ENCODE results near the gene CHD6.

CHD6 gene

GRCh38 chr20:41480054-41480770, 138.0 kb downstream of the CHD6 start:
- Histone ChIP-seq H3K27ac (ENCODE audit: low read depth, low read length) (no peak overlapping the region), H3K4me1 (ENCODE audit: control insufficient read depth, insufficient read depth, low read length, unreplicated experiment) (peaks cover 36% of the 10 kb centered on the region), H3K79me2 (ENCODE audit: control insufficient read depth, insufficient read depth, low read length, unreplicated experiment) (no peaks in the 10 kb centered on the region), H3K27me3 (ENCODE audit: insufficient read depth, low read length) (no peaks in the 10 kb centered on the region), H3K4me3 (ENCODE audit: low read depth, low read length) (no peak overlapping the region), H2AFZ (ENCODE audit: low read length, unreplicated experiment) (no peak overlapping the region), H3K36me3 (ENCODE audit: insufficient read depth, low read length) (no peaks in the 10 kb centered on the region; the same call in 1 of the 2 replicates)

GRCh38 chr20:41479113-41479512, 139.1 kb downstream of the CHD6 start:
- Histone ChIP-seq H3K79me2 (ENCODE audit: control insufficient read depth, insufficient read depth, low read length, unreplicated experiment) (no peaks in the 10 kb centered on the region), H3K4me1 (ENCODE audit: control insufficient read depth, insufficient read depth, low read length, unreplicated experiment) (peaks cover 35% of the 10 kb centered on the region), H3K4me3 (ENCODE audit: low read depth, low read length) (no peak overlapping the region), H3K36me3 (ENCODE audit: insufficient read depth, low read length) (no peaks in the 10 kb centered on the region; the same call in 1 of the 2 replicates), H2AFZ (ENCODE audit: low read length, unreplicated experiment) (no peak overlapping the region), H3K27ac (ENCODE audit: low read depth, low read length) (no peak overlapping the region), H3K27me3 (ENCODE audit: insufficient read depth, low read length) (no peaks in the 10 kb centered on the region)

- Histone ChIP-seq H3K4me1 (ENCODE audit: control insufficient read depth, insufficient read depth, low read length, unreplicated experiment) (peaks cover 24% of the 10 kb centered on the region), H3K79me2 (ENCODE audit: control insufficient read depth, insufficient read depth, low read length, unreplicated experiment) (no peaks in the 10 kb centered on the region), H3K36me3 (ENCODE audit: insufficient read depth, low read length) (no peaks in the 10 kb centered on the region; the same call in 1 of the 2 replicates), H2AFZ (ENCODE audit: low read length, unreplicated experiment) (no peak overlapping the region), H3K27ac (ENCODE audit: low read depth, low read length) (no peak overlapping the region), H3K4me3 (ENCODE audit: low read depth, low read length) (no peak overlapping the region), H3K27me3 (ENCODE audit: insufficient read depth, low read length) (no peaks in the 10 kb centered on the region)
Observed at GRCh38 chr20:41478026-41478425, 140.2 kb downstream of the CHD6 start.

- H3K79me2 ChIP-seq (ENCODE audit: control insufficient read depth, insufficient read depth, low read length, unreplicated experiment), result no peaks in the 10 kb centered on the region
- H3K4me3 ChIP-seq (ENCODE audit: low read depth, low read length), result no peak overlapping the region
- no peaks in the 10 kb centered on the region for H3K27me3 ChIP-seq (ENCODE audit: insufficient read depth, low read length)
- no peaks in the 10 kb centered on the region; the same call in 1 of the 2 replicates for H3K36me3 ChIP-seq (ENCODE audit: insufficient read depth, low read length)
- H2AFZ ChIP-seq (ENCODE audit: low read length, unreplicated experiment), result no peak overlapping the region
- H3K4me1 ChIP-seq (ENCODE audit: control insufficient read depth, insufficient read depth, low read length, unreplicated experiment), result peaks cover 12% of the 10 kb centered on the region
- H3K27ac ChIP-seq (ENCODE audit: low read depth, low read length), result no peak overlapping the region
Observed at GRCh38 chr20:41476446-41476845, 141.7 kb downstream of the CHD6 start.

- Histone ChIP-seq H3K27ac (ENCODE audit: low read depth, low read length) (no peak overlapping the region), H2AFZ (ENCODE audit: low read length, unreplicated experiment) (no peak overlapping the region), H3K4me1 (ENCODE audit: control insufficient read depth, insufficient read depth, low read length, unreplicated experiment) (peaks cover 12% of the 10 kb centered on the region), H3K79me2 (ENCODE audit: control insufficient read depth, insufficient read depth, low read length, unreplicated experiment) (no peaks in the 10 kb centered on the region), H3K27me3 (ENCODE audit: insufficient read depth, low read length) (no peaks in the 10 kb centered on the region), H3K36me3 (ENCODE audit: insufficient read depth, low read length) (no peaks in the 10 kb centered on the region; the same call in 1 of the 2 replicates), H3K4me3 (ENCODE audit: low read depth, low read length) (no peak overlapping the region)
Observed at GRCh38 chr20:41476013-41476441, 142.2 kb downstream of the CHD6 start.

- no peaks in the 10 kb centered on the region for H3K79me2 ChIP-seq (ENCODE audit: control insufficient read depth, insufficient read depth, low read length, unreplicated experiment)
- no peaks in the 10 kb centered on the region for H3K27me3 ChIP-seq (ENCODE audit: insufficient read depth, low read length)
- H3K4me3 ChIP-seq (ENCODE audit: low read depth, low read length), result no peak overlapping the region
- H3K4me1 ChIP-seq (ENCODE audit: control insufficient read depth, insufficient read depth, low read length, unreplicated experiment), result peaks cover 12% of the 10 kb centered on the region
- H3K27ac ChIP-seq (ENCODE audit: low read depth, low read length), result no peak overlapping the region
- no peak overlapping the region for H2AFZ ChIP-seq (ENCODE audit: low read length, unreplicated experiment)
- H3K36me3 ChIP-seq (ENCODE audit: insufficient read depth, low read length), result no peaks in the 10 kb centered on the region; the same call in 1 of the 2 replicates
Observed at GRCh38 chr20:41475503-41475902, 142.7 kb downstream of the CHD6 start.

- no peaks in the 10 kb centered on the region for H3K27me3 ChIP-seq (ENCODE audit: insufficient read depth, low read length)
- no peak overlapping the region for H3K27ac ChIP-seq (ENCODE audit: low read depth, low read length)
- H3K4me3 ChIP-seq (ENCODE audit: low read depth, low read length), result no peak overlapping the region
- H3K36me3 ChIP-seq (ENCODE audit: insufficient read depth, low read length), result no peaks in the 10 kb centered on the region; the same call in 1 of the 2 replicates
- no peak overlapping the region for H2AFZ ChIP-seq (ENCODE audit: low read length, unreplicated experiment)
- H3K4me1 ChIP-seq (ENCODE audit: control insufficient read depth, insufficient read depth, low read length, unreplicated experiment), result peaks cover under 1% of the 10 kb centered on the region
- H3K79me2 ChIP-seq (ENCODE audit: control insufficient read depth, insufficient read depth, low read length, unreplicated experiment), result no peaks in the 10 kb centered on the region
Observed at GRCh38 chr20:41470362-41471095, 147.6 kb downstream of the CHD6 start.

- H3K27me3 ChIP-seq (ENCODE audit: insufficient read depth, low read length), result no peaks in the 10 kb centered on the region
- no peak overlapping the region for H3K27ac ChIP-seq (ENCODE audit: low read depth, low read length)
- no peaks in the 10 kb centered on the region for H3K4me1 ChIP-seq (ENCODE audit: control insufficient read depth, insufficient read depth, low read length, unreplicated experiment)
- no peak overlapping the region for H3K4me3 ChIP-seq (ENCODE audit: low read depth, low read length)
- H3K79me2 ChIP-seq (ENCODE audit: control insufficient read depth, insufficient read depth, low read length, unreplicated experiment), result no peaks in the 10 kb centered on the region
- H3K36me3 ChIP-seq (ENCODE audit: insufficient read depth, low read length), result no peaks in the 10 kb centered on the region; the same call in 1 of the 2 replicates
- no peak overlapping the region for H2AFZ ChIP-seq (ENCODE audit: low read length, unreplicated experiment)
Observed at GRCh38 chr20:41469868-41470267, 148.3 kb downstream of the CHD6 start.

- Histone ChIP-seq H2AFZ (ENCODE audit: low read length, unreplicated experiment) (no peak overlapping the region), H3K27ac (ENCODE audit: low read depth, low read length) (no peak overlapping the region), H3K36me3 (ENCODE audit: insufficient read depth, low read length) (peaks cover 6% of the 10 kb centered on the region; the same call in 1 of the 2 replicates), H3K79me2 (ENCODE audit: control insufficient read depth, insufficient read depth, low read length, unreplicated experiment) (no peaks in the 10 kb centered on the region), H3K4me3 (ENCODE audit: low read depth, low read length) (no peak overlapping the region), H3K27me3 (ENCODE audit: insufficient read depth, low read length) (no peaks in the 10 kb centered on the region), H3K4me1 (ENCODE audit: control insufficient read depth, insufficient read depth, low read length, unreplicated experiment) (no peaks in the 10 kb centered on the region)
Observed at GRCh38 chr20:41468994-41469600, 149.1 kb downstream of the CHD6 start.

GRCh38 chr20:41467690-41468089, 150.5 kb downstream of the CHD6 start:
- Histone ChIP-seq H3K27ac (ENCODE audit: low read depth, low read length) (no peak overlapping the region), H3K4me3 (ENCODE audit: low read depth, low read length) (no peak overlapping the region), H3K36me3 (ENCODE audit: insufficient read depth, low read length) (peaks cover 6% of the 10 kb centered on the region), H3K79me2 (ENCODE audit: control insufficient read depth, insufficient read depth, low read length, unreplicated experiment) (no peaks in the 10 kb centered on the region), H3K4me1 (ENCODE audit: control insufficient read depth, insufficient read depth, low read length, unreplicated experiment) (no peaks in the 10 kb centered on the region), H2AFZ (ENCODE audit: low read length, unreplicated experiment) (no peak overlapping the region), H3K27me3 (ENCODE audit: insufficient read depth, low read length) (no peaks in the 10 kb centered on the region)

Data from ACC112 (cell line).